H54 (cell line): ENCODE results near the gene EFCAB7.

Experiments
- DNase-seq: peaks from one replicate; pipeline ENCODE4 v3.0.0; 2011; ENCODE audit warnings: low spot score, mixed read lengths; ENCODE audit not compliant: insufficient read length
- FAIRE-seq: peaks from 3 replicates; lab custom pipeline; 2011; peaks lifted over from hg19 to GRCh38; lab: Jason Lieb, UNC
- POLR2A ChIP-seq: IDR thresholded peaks from 2 replicates; pipeline ENCODE4 v1.6.1; 2011; ENCODE audit warnings: low read depth, mild to moderate bottlenecking, low read length

Gene EFCAB7

GRCh38 chr1:63522891-63523728, at the start of gene EFCAB7, which contains the start of gene ITGB3BP:
TSS of gene EFCAB7 (plus strand) at chr1:63523525. CDS start at chr1:63525573, 2,048 bp downstream.
TSS of gene ITGB3BP (minus strand) at chr1:63523225. CDS start at chr1:63523133, 92 bp downstream.
- TF ChIP-seq POLR2A, result peak; percentile 28; the same call in 1 of the 2 replicates
- FAIRE-seq (peak; percentile 98), DNase-seq (peak; percentile 50)

GRCh38 chr1:63475761-63476160, 47.6 kb upstream of the EFCAB7 start:
- DNase-seq, result no peak
- no peak for FAIRE-seq
- TF ChIP-seq POLR2A, result no peak

DNA sequence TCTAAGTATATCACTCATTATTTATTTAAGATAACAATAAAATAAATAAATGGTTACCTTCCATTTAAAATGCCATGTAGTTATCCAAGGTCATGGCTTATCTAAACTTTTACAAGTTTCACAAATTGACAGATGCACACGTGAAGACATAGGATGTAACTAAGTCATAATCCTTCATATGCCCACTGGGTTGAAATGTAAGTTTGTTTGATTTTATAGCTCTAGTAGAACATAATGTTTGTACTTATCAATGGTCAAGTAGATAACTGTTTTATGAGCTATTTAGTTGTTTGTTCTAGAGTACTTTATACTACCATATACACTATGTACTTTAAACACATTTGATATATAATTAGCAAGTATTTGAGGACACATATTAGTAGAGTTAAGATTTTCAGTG, 43.3 kb upstream of the EFCAB7 start:
- TF ChIP-seq POLR2A, result no peak
- FAIRE-seq, result no peak
- DNase-seq, result no peak

GRCh38 chr1:63486629-63487028, 36.7 kb upstream of the EFCAB7 start:
- no peak for FAIRE-seq

DNA sequence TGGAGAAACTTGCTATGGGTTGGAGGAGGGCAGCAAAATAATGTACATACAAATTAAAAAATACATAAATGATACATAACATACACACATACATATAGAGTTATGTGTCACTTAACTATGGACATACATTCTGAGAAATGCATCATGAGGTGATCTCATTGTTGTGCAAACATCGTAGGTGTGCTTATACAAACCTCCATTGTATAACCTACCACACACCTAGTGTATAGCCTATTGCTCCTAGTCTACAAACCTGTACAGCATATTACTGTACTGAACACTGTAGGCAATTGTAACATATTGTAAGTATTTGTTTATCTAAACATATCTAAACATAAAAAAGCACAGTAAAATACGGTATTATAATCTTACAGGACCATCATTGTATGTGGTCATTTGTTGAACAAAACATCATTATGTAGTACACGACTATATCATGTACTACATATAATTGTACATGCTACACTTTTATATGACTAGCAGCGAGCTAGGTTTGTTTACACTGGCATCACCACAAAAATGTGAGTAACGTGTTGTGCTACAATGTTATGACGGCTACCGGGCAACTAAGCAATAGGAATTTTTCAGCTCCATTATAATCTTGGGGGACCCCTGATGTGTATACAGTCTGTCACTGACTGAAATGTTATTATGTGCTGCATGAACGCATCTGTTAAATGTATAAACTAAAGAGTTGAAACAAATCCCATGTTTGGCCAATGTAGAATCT, 35.8 kb upstream of the EFCAB7 start:
- DNase-seq (no peak), FAIRE-seq (no peak)

More at GRCh38 chr1:63486629-63487028, 36.7 kb upstream of the EFCAB7 start:
- DNase-seq, result no peak
- no peak for TF ChIP-seq POLR2A

DNA sequence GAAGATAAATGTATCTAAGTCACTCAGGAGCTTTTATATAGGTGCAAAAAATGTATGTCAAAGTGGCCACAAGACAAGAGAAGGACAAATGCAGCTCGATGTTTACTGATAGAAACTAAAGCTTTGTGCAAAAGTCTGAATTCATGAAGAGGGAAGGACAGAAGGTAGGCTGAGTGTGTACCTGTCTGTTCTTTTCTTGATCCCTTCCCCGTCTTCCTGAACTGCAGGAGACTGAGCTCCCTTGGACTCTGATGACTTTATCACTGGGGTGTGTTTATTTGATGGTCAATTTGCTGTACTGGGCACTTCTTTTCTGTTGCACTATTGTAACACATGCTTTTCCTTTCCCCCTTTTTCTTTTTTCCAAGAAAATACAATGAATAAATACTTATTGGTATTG, 25.7 kb upstream of the EFCAB7 start:
- no peak for DNase-seq
- FAIRE-seq, result peak; percentile 30
- no peak for TF ChIP-seq POLR2A

More for the DNA sequence above, 35.8 kb upstream of the EFCAB7 start:
- no peak for TF ChIP-seq POLR2A

- FAIRE-seq (no peak), DNase-seq (no peak)
- no peak for TF ChIP-seq POLR2A
Measured at GRCh38 chr1:63498106-63498505, 25.2 kb upstream of the EFCAB7 start.

- no peak for FAIRE-seq
- TF ChIP-seq POLR2A, result no peak
- DNase-seq, result no peak
Measured at GRCh38 chr1:63501256-63501655, 22.1 kb upstream of the EFCAB7 start.

DNA sequence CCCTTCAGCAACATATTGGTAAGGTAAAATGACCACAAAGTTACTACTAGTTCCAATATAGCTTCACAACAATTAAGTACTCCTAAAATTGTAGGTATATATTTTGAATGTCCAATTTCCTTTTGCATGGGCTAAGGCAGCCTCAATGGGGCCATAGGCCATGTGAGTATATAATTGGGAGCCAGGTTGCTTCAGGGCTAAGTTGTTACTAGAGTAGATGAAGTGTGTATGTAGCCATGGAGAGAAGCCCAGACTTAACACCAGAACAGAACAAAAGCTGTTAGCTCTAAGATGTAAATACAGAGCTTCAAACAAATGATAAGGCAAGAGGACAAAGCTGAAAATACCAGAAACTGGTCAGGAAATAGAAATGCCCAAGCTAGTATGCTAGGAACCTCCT, 16.5 kb upstream of the EFCAB7 start:
- no peak for FAIRE-seq
- DNase-seq, result no peak
- TF ChIP-seq POLR2A, result no peak

- DNase-seq (no peak), FAIRE-seq (no peak)
- TF ChIP-seq POLR2A, result no peak
Measured at GRCh38 chr1:63509718-63510117, 13.6 kb upstream of the EFCAB7 start.

GRCh38 chr1:63512584-63512983, 10.7 kb upstream of the EFCAB7 start:
- TF ChIP-seq POLR2A, result no peak
- DNase-seq, result no peak
- peak; percentile 48 for FAIRE-seq

DNA sequence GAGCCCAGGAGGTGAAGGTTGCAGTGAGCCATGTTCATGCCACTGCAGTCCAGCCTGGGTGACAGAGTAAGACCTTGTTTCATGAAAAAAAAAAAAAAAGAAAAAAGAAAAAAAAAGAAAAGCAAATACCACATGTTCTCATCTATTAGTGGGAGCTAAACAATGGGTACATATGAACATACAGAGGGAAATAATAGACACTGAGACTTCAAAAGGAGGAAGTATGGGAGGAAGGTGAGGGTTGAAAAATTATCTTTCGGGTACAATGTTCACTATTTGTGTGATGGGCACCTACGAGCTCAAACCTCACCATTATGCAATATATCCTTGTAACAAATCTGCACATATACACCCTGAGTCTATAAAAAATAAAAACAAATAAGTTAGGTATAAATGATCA, 6.7 kb upstream of the EFCAB7 start:
- FAIRE-seq, result no peak

GRCh38 chr1:63523738-63524137, 413 bp downstream of the EFCAB7 start:
- no peak for TF ChIP-seq POLR2A
- DNase-seq (peak; percentile 1), FAIRE-seq (no peak)

More for the DNA sequence above, 6.7 kb upstream of the EFCAB7 start:
- no peak for DNase-seq
- no peak for TF ChIP-seq POLR2A

DNA sequence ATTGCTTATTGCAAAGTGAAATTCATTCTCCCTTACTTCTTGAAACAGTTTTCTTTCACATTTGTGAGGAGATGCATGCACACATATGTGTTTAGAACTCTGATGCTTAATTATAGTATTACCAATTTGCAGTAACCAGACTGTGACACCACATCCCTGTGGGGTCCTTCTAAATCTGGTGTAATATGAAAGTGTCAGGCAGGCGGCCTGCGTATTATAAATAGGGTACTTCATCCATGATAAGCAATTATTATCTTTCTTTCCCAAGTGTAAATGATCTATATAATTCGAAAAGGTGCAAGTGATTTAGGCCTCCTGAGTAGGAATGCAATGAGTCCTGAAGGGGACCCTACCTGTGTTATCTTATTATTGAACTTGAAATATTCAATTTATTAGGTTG, 876 bp downstream of the EFCAB7 start:
- FAIRE-seq (no peak), DNase-seq (no peak)
- no peak for TF ChIP-seq POLR2A
